GM12865 (cell line): ENCODE measurements around the gene SPINK5.

Experiments
- DNase-seq: peaks from one replicate; pipeline ENCODE4 v3.0.0; 2010; ENCODE audit warnings: low read depth
- H3K4me3 ChIP-seq: 2 replicates; pipeline ENCODE4 v1.5.1; 2011; ENCODE audit warnings: mild to moderate bottlenecking, low read depth, low read length, control low read depth
- TF ChIP-seq, protein P1 (sequence below): IDR thresholded peaks from 2 replicates; pipeline ENCODE4 v1.5.1; 2011; ENCODE audit warnings: low read length, control low read depth, low read depth, inconsistent platforms; ENCODE audit not compliant: insufficient read depth; ENCODE audit errors: missing control alignments

The SPINK5 gene

DNA sequence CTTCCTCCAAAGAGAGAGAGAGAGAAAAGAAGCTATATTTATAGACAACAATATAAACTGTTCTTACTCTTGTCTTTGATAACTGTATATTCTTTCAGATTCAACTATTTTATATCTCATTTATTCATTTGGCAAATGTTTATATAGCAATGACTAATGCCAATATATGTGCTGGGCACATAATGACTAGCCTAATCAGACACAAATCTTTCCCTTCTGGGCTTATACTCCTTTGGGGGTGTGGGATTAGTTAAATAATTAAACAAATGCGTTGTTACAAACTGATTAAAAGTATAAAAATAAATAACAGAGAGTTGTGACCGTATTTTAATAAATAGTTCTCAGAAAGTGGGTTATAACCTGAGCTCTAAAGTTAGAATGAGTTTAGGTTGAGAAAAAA, 108.6 kb downstream of the SPINK5 start:
- DNase-seq: no peak
- TF ChIP-seq, protein P1, sequence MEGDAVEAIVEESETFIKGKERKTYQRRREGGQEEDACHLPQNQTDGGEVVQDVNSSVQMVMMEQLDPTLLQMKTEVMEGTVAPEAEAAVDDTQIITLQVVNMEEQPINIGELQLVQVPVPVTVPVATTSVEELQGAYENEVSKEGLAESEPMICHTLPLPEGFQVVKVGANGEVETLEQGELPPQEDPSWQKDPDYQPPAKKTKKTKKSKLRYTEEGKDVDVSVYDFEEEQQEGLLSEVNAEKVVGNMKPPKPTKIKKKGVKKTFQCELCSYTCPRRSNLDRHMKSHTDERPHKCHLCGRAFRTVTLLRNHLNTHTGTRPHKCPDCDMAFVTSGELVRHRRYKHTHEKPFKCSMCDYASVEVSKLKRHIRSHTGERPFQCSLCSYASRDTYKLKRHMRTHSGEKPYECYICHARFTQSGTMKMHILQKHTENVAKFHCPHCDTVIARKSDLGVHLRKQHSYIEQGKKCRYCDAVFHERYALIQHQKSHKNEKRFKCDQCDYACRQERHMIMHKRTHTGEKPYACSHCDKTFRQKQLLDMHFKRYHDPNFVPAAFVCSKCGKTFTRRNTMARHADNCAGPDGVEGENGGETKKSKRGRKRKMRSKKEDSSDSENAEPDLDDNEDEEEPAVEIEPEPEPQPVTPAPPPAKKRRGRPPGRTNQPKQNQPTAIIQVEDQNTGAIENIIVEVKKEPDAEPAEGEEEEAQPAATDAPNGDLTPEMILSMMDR: no peak
- H3K4me3 ChIP-seq: no peak overlapping the region

DNA sequence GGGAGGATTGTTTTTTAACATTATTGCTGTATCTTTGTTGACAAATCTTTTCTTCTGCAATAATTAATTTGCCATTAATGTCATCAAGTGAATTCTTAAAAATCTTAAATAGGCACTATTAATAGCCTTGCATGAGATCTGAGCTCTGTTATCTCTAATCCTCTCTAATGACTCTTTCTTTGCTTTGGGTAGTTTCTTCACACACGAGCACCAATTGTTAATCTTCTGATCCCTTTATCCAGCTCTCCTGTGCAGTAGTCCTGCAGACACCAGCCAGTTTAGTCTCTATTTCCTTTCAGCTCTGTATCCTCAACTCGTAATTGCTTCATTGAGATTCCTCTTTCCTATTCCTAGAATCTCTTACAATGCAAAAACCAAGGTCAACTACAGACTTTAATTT, 112.7 kb downstream of the SPINK5 start:
- DNase-seq: no peak

DNA sequence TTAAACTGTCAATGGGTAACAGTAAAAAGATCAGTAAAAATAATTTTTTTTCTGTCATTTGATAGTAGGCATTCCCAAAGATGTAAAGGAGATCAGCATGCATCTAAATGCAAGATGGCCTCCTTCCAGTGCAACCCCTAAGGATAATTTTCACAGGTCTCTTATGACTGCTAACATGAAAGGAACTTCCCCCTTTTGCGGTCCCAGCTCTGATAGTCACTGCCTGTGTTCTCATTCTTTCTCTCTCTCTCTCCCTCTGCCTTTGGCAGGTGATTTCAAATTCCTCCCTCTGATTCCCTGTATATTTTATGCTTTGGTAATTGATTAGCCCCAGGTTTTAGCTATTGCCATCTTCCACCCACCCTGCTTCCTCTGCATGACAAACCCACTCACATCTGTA, 113.4 kb downstream of the SPINK5 start:
- no peak for DNase-seq
- TF ChIP-seq, protein P1: no peak
- no peak overlapping the region for H3K4me3 ChIP-seq

More for the DNA sequence above, 112.7 kb downstream of the SPINK5 start:
- TF ChIP-seq, protein P1: no peak
- H3K4me3 ChIP-seq: no peak overlapping the region

DNA sequence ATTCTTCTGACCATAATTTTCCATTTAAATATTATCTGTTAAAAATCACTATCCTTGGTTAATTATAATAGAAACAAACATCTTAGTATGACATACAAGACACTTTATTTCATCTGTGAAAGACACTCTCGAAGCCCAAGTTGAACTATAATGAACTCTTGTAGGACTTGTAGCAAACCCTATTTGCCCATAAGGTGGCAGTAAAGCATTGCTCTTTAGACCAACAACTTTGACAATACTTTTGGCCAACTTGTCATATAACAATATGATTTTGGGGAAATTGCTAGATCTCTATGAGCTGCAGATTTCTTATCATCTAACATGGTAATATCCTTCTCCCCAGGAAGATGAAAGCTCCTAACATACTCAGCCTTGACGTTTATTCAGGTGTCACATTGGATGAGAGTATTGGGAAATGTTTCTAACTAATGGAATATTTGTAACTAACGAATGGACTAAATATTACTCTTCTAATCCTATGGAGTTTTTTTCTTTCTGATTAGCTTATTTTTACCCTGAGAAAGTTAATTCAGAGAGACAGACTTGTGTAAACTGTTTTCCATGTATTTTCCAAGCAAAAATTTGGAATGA, 115.5 kb downstream of the SPINK5 start:
- TF ChIP-seq, protein P1: peak; percentile 54
- DNase-seq: peak; percentile 65
- H3K4me3 ChIP-seq: no peak overlapping the region

DNA sequence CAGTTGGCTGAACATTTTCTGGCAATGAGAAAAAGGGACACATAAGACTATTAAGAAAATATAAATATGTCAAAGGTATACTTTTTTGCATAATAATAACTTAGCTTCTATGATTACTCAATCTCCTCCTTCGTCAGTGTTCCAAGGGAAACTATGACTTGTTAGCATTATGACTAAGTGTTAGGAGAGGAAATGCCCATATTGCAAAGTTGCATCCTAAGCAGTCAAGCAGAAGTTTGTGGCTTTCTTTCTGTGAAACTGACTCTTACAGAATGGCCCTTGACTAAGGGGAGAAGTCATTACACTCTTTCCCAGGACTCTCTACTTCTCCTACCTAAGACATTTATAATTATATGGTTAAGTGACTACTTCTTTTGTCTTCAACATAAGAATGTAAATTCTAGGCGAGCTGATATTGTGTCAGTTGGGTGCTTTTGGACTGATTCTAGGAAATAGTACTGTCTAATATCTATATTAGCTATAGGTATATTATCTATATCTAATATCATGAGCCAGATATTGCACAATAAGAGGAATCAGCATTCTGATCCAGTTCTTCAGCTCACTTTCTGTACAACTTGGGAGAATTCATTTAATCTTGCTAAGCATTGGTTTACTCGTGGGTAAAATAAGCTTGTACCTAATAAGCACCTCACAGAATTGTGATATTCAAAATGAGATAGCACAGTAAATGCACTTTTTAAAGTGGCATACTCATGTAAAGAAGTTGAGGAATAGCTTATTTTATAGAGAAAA, 122.6 kb downstream of the SPINK5 start:
- peak; percentile 14 for DNase-seq
- TF ChIP-seq, protein P1: no peak

More for the DNA sequence above, 122.6 kb downstream of the SPINK5 start:
- no peak overlapping the region for H3K4me3 ChIP-seq
